Naive thymus-derived CD4-positive, alpha-beta T cell (primary cell): ENCODE data around the gene SLFN11. TPM values are rescaled to one million over a fixed set of nuclear protein-coding genes. Genes with fewer than 3 reads are reported as not detected.
"Not testable (repeated sequence)": the region's sequence is repeated elsewhere in the genome, so short reads cannot be mapped to it uniquely, and the experiment has no call there.

Experiments
- ATAC-seq: fragments of 150-1000 bp; cut with Tn5 transposase; 2 replicates; pipeline ENCODE4 v1.10.0; 2021; ENCODE audit warnings: mild to moderate bottlenecking, moderate library complexity
- CTCF ChIA-PET: fragments of 350-600 bp; sonication (Branson Sonifier 250); formaldehyde crosslinking; loops from one replicate; lab custom pipeline; 2021; ENCODE audit warnings: antibody characterized with exemption; lab: Charles Lee
- POLR2A ChIA-PET: fragments of 350-600 bp; sonication (Branson Sonifier 250); formaldehyde crosslinking; loops from one replicate; lab custom pipeline; 2021; ENCODE audit warnings: antibody characterized with exemption, inconsistent platforms; lab: Charles Lee
- DNase-seq, 9 donors: peaks; one replicate each; pipeline versions ENCODE4 v3.0.0 to v3.0.0-alpha.2; 2020 to 2022; ENCODE audit warnings: mixed read lengths in 1 of 9
- H3K27ac ChIP-seq: one replicate; pipeline ENCODE4 v1.7.0; 2013; ENCODE audit warnings: mild to moderate bottlenecking, low read depth, low read length, moderate library complexity
- H3K27me3 ChIP-seq, 2 donors: one replicate each; pipeline ENCODE4 v1.7.0; 2013; ENCODE audit warnings: low read length in 2 of 2, mild to moderate bottlenecking in 2 of 2, moderate library complexity in 2 of 2; ENCODE audit not compliant: control insufficient read depth in 2 of 2, insufficient read depth in 2 of 2
- H3K36me3 ChIP-seq, 3 experiments: 1 replicate in 2 of 3; 2 replicates in 1 of 3; pipeline ENCODE4 v1.7.0; 2013; ENCODE audit warnings: low read length in 3 of 3, mild to moderate bottlenecking in 3 of 3, moderate library complexity in 1 of 3; ENCODE audit not compliant: insufficient read depth in 3 of 3, control insufficient read depth in 2 of 3
- H3K4me1 ChIP-seq, 2 donors: one replicate each; pipeline ENCODE4 v1.7.0; 2013; ENCODE audit warnings: low read length in 2 of 2, mild to moderate bottlenecking in 2 of 2, moderate library complexity in 1 of 2; ENCODE audit not compliant: control insufficient read depth in 2 of 2, insufficient read depth in 2 of 2
- H3K4me3 ChIP-seq: 2 replicates; pipeline ENCODE4 v1.7.0; 2013; ENCODE audit warnings: mild to moderate bottlenecking, low read length
- H3K9me3 ChIP-seq, 3 experiments: 1 replicate in 2 of 3; 2 replicates in 1 of 3; pipeline ENCODE4 v1.7.0; 2013; ENCODE audit warnings: low read length in 3 of 3; ENCODE audit not compliant: control insufficient read depth in 2 of 3
- H3K27ac Mint-ChIP-seq, 9 donors: one replicate each; pipeline ENCODE4 v1.8.0; 2020 to 2022; ENCODE audit warnings: mixed read lengths in 9 of 9, mild to moderate bottlenecking in 8 of 9, moderate library complexity in 5 of 9, inconsistent platforms in 2 of 9
- H3K27me3 Mint-ChIP-seq, 5 donors: one replicate each; pipeline ENCODE4 v1.8.0; 2021 to 2022; ENCODE audit warnings: mixed read lengths in 5 of 5, mild to moderate bottlenecking in 1 of 5
- H3K36me3 Mint-ChIP-seq, 5 donors: one replicate each; pipeline ENCODE4 v1.8.0; 2020 to 2022; ENCODE audit warnings: mixed read lengths in 5 of 5, mild to moderate bottlenecking in 3 of 5, inconsistent platforms in 1 of 5
- H3K4me1 Mint-ChIP-seq, 7 donors: one replicate each; pipeline ENCODE4 v1.8.0; 2020 to 2022; ENCODE audit warnings: mixed read lengths in 7 of 7, mild to moderate bottlenecking in 3 of 7, inconsistent platforms in 1 of 7
- H3K4me3 Mint-ChIP-seq, 10 donors: one replicate each; pipeline ENCODE4 v1.8.0; 2020 to 2022; ENCODE audit warnings: mild to moderate bottlenecking in 10 of 10, mixed read lengths in 10 of 10, moderate library complexity in 6 of 10, inconsistent platforms in 2 of 10
- H3K9me3 Mint-ChIP-seq, 11 donors: one replicate each; pipeline ENCODE4 v1.8.0; 2020 to 2022; ENCODE audit warnings: mixed read lengths in 11 of 11, mild to moderate bottlenecking in 4 of 11, inconsistent platforms in 1 of 11, moderate library complexity in 1 of 11
- intact Hi-C, 2 donors: fragments of 100-400 bp; cut with micrococcal nuclease; formaldehyde crosslinking; loops; one replicate each; pipeline ENCODE4 v1.15.1; 2023
- polyA plus RNA-seq, 2 donors: library from polyadenylated mRNA; unstranded; fragments of 300-500 nt; fragmentation: Illumina TruSeq; gene quantifications; one replicate each; pipeline ENCODE4 v1.2.3, GENCODE V29; 2021
- total RNA-seq, 6 experiments: library from RNA in 5 of 6; stranded (reverse) in 5 of 6; gene quantifications; 1 replicate in 5 of 6; 2 replicates in 1 of 6; pipeline ENCODE4 v1.2.3 and lab custom pipeline; 2021 to 2026

Gene SLFN11
- total and polyA plus RNA-seq, 7 experiments from 2014 or later = 5.5 to 71.9 (median 29.7) TPM

DNA sequence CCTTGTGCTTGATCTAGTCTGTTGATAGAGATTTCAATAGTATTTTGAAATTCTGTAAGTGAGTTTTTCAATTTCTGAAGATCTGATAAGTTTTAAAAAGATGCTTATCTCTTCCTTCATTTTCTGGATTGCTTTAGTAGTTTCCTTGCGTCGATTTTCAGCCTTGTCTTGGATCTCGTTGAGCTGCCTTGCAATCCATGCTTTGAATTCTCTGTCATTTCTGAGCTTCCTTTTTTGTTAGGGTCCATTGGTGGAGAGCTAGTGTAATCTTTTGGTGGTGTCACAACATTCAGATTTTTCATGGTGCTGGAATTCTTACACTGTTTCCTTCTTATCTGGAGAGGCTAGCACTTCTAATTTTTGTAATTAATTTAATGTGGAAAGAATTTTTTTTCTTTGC is 61.1 kb downstream of the SLFN11 start:
- DNase-seq (no peak), ATAC-seq (no peak)
- Histone ChIP-seq H3K36me3 (no peaks in the 10 kb centered on the region), H3K9me3 (no peaks in the 10 kb centered on the region), H3K4me3 (no peak overlapping the region), H3K4me1 (peaks cover 10 to 12% of the 10 kb centered on the region in 2 donors), H3K27me3 (no peaks in the 10 kb centered on the region), H3K27ac (peak overlapping the region; percentile 73)
- intact Hi-C loops = loop anchor here (1.0 to 10.0 kb wide), 11 partner anchors 28 to 492 kb away; partner anchors contain the start of genes AP2B1 (in 1 of the 2), PEX12 (in 1 of the 2), SLFN13 (in 1 of the 2) and TAF15 (in 1 of the 2)
- Mint-ChIP-seq H3K36me3 (peaks cover 0 to 28% (median 0%) of the 10 kb centered on the region in 5 donors), H3K27me3 (peaks cover 0 to 5% (median 0%) of the 10 kb centered on the region in 5 donors), H3K4me3 (peak overlapping the region; percentile 21 to 98 (median 96)), H3K9me3 (peaks cover 0 to 20% (median 0%) of the 10 kb centered on the region in 11 donors), H3K4me1 (peaks cover 31 to 76% (median 65%) of the 10 kb centered on the region in 7 donors), H3K27ac (peak overlapping the region in 8 of 9 donors; percentile 94 to 99 (median 98))
- CTCF ChIA-PET = interaction anchor here (0.6 to 4.3 kb wide), 27 partner anchors 9 to 274 kb away, joined by 3 to 111 read pairs (median 5); partner anchors contain the start of genes PEX12, SLFN11, SLFN12L and SLFN5
- POLR2A ChIA-PET = interaction anchor here (0.7 to 6.8 kb wide), 28 partner anchors 13 to 267 kb away, joined by 3 to 189 read pairs (median 5); partner anchors contain the start of genes PEX12, RAD51D, SLFN11 and SLFN12L

GRCh38 chr17:35309345-35309744 is 64.1 kb downstream of the SLFN11 start:
- H3K27me3 ChIP-seq, H3K4me3 ChIP-seq, ATAC-seq, H3K4me3 Mint-ChIP-seq, DNase-seq, H3K27me3 Mint-ChIP-seq, H3K9me3 ChIP-seq, H3K36me3 ChIP-seq, intact Hi-C loops, H3K4me1 ChIP-seq, H3K27ac ChIP-seq: not testable (repeated sequence)
- H3K36me3 Mint-ChIP-seq = peaks cover 0 to 26% (median 0%) of the 10 kb centered on the region in 5 donors
- ChIA-PET POLR2A (interaction anchor here (1.4 to 1.5 kb wide), 2 partner anchors 27 to 58 kb away, joined by 3 read pairs; no protein-coding TSS in a partner anchor), CTCF (interaction anchor here (0.6 kb wide), 1 partner anchor 69 kb away, joined by 3 read pairs; no protein-coding TSS in a partner anchor)
- H3K27ac Mint-ChIP-seq = peak overlapping the region in 2 of 9 donors; percentile 45 to 63
- H3K9me3 Mint-ChIP-seq = peaks cover 0 to 27% (median 2%) of the 10 kb centered on the region in 11 donors
- peaks cover 21 to 56% (median 41%) of the 10 kb centered on the region in 7 donors for H3K4me1 Mint-ChIP-seq

Other genes with a start within 250 kb of the SLFN11 start
- gene NLE1, start 231.3 kb downstream of the SLFN11 start, total RNA-seq = 10 to 100 TPM in 4 of 5 experiments, 1 to 10 TPM in 1; 10.0 to 29.4 (median 21.8) TPM
- gene NLE1, start 231.3 kb downstream of the SLFN11 start, polyA plus RNA-seq = 10 to 100 TPM in 1 of 2 donors, 1 to 10 TPM in 1; 6.1 to 10.7 TPM
- gene UNC45B, start 225.8 kb downstream of the SLFN11 start, total RNA-seq = under 1 TPM; 0.10 to 0.62 (median 0.29) TPM
- gene UNC45B, start 225.8 kb downstream of the SLFN11 start, polyA plus RNA-seq = under 1 TPM; 0.10 to 0.22 TPM
- gene SLC35G3, start 179.2 kb downstream of the SLFN11 start, total RNA-seq = not detected
- not detected for gene SLC35G3, start 179.2 kb downstream of the SLFN11 start, polyA plus RNA-seq
- gene SLFN5, start 130.5 kb downstream of the SLFN11 start, total RNA-seq = 100 to 1,000 TPM in 4 of 5 experiments, 10 to 100 TPM in 1; 80.0 to 199 (median 133) TPM
- 100 to 1,000 TPM; 103 to 169 TPM for gene SLFN5, start 130.5 kb downstream of the SLFN11 start, polyA plus RNA-seq
- gene SLFN12, start 58.9 kb upstream of the SLFN11 start, total RNA-seq = 10 to 100 TPM in 2 of 5 experiments, 1 to 10 TPM in 3; 4.2 to 14.9 (median 6.5) TPM
- gene SLFN12, start 58.9 kb upstream of the SLFN11 start, polyA plus RNA-seq = 1 to 10 TPM; 2.2 to 2.8 TPM
- gene SLFN13, start 75.1 kb upstream of the SLFN11 start, total RNA-seq = 10 to 100 TPM; 10.5 to 64.7 (median 21.0) TPM
- gene SLFN13, start 75.1 kb upstream of the SLFN11 start, polyA plus RNA-seq = 1 to 10 TPM; 3.6 to 5.4 TPM
- gene SLFN12L, start 164.1 kb upstream of the SLFN11 start, total RNA-seq = 100 to 1,000 TPM in 1 of 5 experiments, 10 to 100 TPM in 4; 41.7 to 111 (median 52.9) TPM
- 10 to 100 TPM; 12.0 to 13.6 TPM for gene SLFN12L, start 164.1 kb upstream of the SLFN11 start, polyA plus RNA-seq
- gene SLFN14, start 187.2 kb upstream of the SLFN11 start, total RNA-seq = not detected
- gene SLFN14, start 187.2 kb upstream of the SLFN11 start, polyA plus RNA-seq = under 1 TPM in 1 of 2 donors, not detected in 1; 0.06 TPM
- 1 to 10 TPM; 2.9 to 8.0 (median 5.3) TPM for gene PEX12, start 204.9 kb upstream of the SLFN11 start, total RNA-seq
- 1 to 10 TPM; 2.2 to 5.0 TPM for gene PEX12, start 204.9 kb upstream of the SLFN11 start, polyA plus RNA-seq
- gene AP2B1, start 213.7 kb upstream of the SLFN11 start, total RNA-seq = 100 to 1,000 TPM in 4 of 5 experiments, 10 to 100 TPM in 1; 84.7 to 197 (median 136) TPM
- 10 to 100 TPM; 49.0 to 66.0 TPM for gene AP2B1, start 213.7 kb upstream of the SLFN11 start, polyA plus RNA-seq